GM19193 (cell line): ENCODE data around the gene BAX.

Experiments used
- POLR2A ChIP-seq: IDR thresholded peaks from 4 replicates; pipeline ENCODE4 v1.6.1; 2011; ENCODE audit not compliant: insufficient read depth, insufficient read length; ENCODE audit errors: extremely low read depth

BAX gene

DNA sequence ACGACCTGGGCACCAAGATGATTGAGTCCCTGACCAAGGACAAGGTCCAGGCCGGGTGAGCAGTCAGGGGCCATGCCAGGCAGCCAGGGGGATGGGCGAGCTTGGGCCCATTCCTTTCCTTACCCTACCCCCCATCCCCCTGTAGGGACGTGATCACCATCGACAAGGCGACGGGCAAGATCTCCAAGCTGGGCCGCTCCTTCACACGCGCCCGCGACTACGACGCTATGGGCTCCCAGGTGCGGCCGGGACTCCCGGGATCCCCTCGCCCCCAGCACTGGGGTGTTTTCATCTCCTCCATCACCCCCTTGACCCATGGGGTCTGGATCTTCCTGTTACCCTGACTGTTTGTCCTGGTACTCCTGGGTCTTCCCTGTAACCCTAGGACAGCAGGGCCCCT, 55.2 kb downstream of the BAX start:
- TF ChIP-seq POLR2A = no peak

DNA sequence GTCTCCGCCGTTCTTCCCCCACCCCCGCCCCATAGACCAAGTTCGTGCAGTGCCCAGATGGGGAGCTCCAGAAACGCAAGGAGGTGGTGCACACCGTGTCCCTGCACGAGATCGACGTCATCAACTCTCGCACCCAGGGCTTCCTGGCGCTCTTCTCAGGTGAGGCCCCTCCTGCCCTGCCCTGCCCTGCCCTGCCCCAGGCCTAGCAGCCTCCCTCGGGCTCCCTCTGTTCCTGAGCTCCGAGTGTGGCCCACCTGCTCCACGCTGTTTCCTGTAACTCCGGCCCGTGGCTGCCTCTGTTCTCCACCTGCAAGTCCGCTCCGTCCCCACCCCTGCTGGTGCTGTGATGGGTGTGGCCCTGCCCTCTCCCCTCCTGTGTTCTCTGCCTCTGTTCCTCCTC, 55.8 kb downstream of the BAX start:
- no peak for TF ChIP-seq POLR2A

DNA sequence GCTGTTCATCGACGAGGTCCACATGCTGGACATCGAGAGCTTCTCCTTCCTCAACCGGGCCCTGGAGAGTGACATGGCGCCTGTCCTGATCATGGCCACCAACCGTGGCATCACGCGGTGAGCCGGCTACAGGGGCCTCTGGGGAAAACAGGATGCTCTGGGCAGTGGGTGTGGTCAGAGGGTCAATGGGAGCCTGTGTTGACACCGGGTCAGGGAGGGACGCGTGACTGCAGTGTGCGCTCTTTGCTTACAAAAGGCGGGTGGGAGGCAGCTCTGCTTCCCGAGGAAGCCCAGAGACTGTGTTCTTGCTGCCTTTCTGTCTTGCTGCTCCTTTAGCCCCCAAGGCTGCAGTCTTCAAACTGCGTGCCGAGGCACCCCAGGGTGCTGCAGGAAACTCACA, 56.5 kb downstream of the BAX start:
- TF ChIP-seq POLR2A = no peak
